GM21381 (cell line): ENCODE measurements around the gene KEL.

Source experiments
- ATAC-seq: cut with Tn5 transposase; IDR thresholded peaks from one replicate; pipeline ENCODE4 v1.9.1; 2021; ENCODE audit warnings: mild to moderate bottlenecking, moderate library complexity; ENCODE audit not compliant: unreplicated experiment

KEL gene

GRCh38 chr7:142930126-142930730, 31.9 kb downstream of the KEL start:
- no peak for ATAC-seq

DNA sequence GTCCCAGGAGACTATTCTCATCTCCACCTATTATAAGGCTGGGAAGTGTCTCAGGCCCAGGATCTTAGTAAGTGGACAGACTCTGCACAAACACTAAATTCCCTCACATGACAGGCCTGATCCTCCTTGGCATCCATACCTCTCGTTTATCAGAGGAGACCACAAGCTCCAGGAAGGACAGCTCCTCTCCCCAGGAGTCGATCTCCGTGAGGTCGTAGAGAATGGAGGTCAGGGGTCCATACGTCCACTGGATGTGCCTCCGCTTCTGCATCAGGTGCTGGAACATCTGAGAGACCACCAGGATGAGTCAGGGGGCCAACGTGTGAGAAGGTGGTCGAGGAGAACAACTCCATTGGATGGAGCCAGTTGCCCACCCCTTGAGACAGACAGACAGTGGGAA, 34.2 kb downstream of the KEL start:
- no peak for ATAC-seq

- no peak for ATAC-seq
These were observed 34.9 kb downstream of the KEL start for GRCh38 chr7:142927085-142927745.

DNA sequence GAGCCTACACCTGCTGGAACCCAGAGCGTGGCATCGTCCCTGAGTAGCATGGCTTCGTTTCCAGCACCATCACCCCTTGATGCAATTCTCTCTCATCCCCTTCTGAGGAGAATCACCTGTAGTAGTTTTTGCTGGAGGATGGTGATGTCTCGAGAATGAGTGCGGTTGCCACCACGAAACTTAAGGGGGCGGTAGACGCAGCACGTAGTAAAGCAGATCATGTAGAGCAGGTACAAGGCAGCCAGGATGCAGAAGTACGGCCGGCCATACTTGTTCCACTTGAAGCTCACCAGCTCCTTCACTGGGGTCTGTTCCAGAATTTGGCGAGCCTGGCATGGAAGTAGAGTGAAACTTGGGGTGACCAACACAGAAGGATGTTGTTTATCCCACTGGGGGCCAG, 36.8 kb downstream of the KEL start:
- no peak for ATAC-seq

GRCh38 chr7:142923391-142923790, 38.8 kb downstream of the KEL start:
- no peak for ATAC-seq

- ATAC-seq, result no peak
These were observed 42.5 kb downstream of the KEL start for GRCh38 chr7:142919656-142920055.

DNA sequence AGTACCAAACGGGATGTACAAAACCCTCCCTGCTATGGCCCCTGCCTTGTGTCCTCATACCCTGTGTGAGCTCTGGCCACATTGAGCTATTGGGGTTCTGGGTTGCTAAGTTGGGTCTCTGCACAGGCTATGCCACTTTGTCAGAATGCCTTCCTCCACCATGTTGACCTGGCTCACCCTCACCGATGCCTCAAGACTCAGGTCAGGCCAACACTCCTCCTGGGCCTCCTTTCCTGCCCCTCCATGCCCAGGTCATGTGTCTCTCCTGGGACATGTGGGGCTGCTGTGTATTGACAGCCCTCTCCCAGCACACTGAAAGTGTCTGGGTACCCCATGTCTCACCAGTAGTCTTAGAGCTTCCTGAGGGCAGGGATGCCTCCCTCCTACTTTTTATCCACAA, 43.3 kb downstream of the KEL start:
- ATAC-seq, result no peak

DNA sequence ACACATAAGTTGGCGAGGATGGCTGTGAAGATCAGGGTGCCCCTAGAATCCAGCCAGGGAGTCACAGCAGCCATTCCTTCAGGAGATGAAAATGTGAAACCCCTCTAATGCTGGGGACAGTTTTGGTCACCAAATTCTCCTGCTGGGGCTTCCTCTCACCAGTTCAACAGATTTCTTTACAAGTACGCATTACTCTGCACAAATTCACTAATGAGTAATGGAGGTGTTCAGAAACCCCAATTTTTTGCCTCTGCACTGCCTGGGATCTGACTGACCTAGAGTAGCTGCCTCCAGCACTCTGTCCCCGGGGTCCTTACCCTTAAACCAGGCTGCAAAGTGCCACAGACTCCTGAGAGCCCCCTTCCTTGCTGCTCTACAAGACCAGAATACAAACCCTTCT, 44.7 kb downstream of the KEL start:
- no peak for ATAC-seq

DNA sequence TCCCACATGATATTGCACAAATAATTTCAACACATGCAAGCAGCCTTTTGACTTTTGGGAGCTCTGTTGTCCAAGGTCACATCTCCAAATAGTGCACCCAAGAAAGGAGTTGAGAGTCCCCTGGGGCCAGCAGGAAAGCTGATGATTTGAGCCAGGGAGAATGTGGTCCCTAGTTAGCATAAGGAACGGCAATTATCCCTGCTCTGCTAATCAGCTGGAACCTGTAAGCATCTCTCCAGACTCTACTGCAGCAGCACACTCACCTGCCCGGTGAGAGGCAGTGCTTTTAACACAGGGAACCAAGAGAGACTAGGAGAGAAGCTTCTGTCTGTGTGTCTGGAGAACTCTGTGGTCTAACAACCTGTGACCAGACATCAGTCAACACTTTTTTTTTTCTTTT, 45.7 kb downstream of the KEL start:
- no peak for ATAC-seq

- no peak for ATAC-seq
These were observed 46.8 kb downstream of the KEL start for GRCh38 chr7:142915315-142915714.

DNA sequence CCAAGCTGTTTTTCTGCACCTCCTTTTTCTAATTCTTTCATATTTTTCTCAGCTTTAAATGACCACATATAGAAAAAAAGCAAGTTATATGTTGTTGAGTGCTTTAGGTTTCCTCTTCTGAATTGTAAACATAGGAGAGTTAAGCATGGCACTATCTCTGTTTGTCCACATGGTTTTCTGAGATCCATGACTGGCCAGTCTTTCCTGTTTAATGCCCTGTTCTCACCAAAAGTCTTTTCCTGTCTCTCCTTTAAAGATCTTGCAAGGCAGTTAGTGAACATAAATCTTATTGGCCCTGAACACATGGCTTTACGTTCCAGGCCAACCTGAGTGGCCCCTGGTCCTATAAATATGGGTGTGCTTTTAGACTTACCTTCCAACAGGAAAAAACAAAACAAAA, 48.0 kb downstream of the KEL start:
- no peak for ATAC-seq

- no peak for ATAC-seq
These were observed 48.6 kb downstream of the KEL start for GRCh38 chr7:142913566-142913965.

DNA sequence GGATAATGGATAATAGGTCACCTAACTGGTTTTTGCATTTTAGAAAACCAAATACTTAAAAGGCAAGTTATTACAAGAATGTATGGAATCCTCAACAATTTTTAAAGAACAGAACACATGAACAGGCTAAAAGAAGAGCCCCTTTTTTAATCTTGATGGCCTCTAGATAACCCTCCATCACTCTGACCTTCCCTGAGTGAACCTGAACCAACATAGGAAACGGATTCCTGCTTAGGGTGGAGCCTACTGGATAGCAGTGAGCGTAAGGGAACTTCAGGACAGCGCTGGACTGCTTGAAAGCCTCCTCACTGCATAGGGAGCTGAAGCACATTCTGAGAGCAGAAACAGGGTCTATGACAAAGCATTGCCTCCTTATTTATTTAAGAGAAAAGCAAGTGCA, 49.1 kb downstream of the KEL start:
- no peak for ATAC-seq

DNA sequence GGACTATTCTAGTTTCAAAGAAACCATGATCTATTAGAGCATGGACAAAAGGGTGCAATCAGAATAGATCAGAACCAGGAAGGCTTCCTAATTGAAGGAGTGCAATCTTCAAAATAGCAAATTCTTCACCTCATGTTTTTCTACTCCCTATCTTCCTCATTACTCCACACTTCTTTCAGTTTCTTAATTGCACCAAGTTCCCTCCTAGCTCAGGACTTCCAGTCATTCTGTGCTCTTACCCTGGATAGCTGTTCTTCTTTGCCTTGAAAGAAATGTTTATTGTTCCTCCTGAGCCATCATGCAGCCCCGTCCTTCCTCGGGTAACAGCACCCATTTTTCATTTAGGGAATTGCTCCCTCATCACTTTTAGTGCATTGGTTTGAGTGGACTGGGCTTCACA, 51.7 kb downstream of the KEL start:
- ATAC-seq, result no peak

- no peak for ATAC-seq
These were observed 52.1 kb downstream of the KEL start for GRCh38 chr7:142910031-142910433.

DNA sequence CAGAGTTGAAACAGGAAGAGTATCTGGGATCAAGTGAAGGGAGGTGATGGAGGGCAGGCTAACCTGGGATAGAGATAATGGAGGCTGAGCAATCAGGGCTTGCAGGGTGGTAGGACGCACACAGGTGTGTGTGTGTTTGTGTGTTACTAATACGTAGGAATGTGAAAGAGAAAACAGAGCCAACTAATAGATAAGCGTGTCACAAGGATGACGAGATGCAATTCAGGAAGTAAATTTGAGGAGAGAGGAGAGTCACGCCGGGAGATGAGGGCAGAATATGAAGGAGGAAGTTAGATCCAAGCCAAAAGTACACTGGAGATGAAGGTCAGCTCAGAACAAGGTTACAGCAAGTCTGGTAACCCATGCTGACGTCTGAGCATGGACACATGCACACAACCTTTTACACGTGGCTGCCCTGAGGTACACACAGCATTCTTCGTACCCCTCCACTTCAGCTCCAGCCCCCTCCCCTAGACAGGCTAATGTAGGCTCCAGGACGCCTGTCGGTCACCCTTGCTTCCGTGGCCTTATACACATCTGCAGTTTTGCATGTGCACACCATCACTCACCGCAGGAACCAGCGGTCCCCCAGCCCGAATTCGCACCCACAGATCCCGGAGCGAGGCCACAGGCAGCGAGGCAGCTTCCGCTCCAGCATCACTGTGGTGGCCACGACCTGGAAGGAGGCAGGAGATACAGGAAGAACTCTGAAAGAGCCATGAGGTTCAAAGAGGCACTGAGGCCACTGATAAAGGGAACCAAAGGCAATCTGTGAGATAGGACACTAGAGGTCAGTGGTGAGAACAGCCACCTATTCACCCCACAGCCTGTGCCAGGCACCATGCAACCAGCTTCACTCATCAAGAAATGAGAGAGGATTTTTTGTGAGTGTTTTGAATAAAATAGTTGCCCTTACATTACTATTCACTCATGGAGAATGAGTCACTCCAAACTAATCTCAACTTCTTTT, 53.0 kb downstream of the KEL start:
- ATAC-seq, result no peak

- no peak for ATAC-seq
These were observed 53.9 kb downstream of the KEL start for GRCh38 chr7:142908290-142908689.

- ATAC-seq, result no peak
These were observed 55.5 kb downstream of the KEL start for GRCh38 chr7:142906643-142907042.

DNA sequence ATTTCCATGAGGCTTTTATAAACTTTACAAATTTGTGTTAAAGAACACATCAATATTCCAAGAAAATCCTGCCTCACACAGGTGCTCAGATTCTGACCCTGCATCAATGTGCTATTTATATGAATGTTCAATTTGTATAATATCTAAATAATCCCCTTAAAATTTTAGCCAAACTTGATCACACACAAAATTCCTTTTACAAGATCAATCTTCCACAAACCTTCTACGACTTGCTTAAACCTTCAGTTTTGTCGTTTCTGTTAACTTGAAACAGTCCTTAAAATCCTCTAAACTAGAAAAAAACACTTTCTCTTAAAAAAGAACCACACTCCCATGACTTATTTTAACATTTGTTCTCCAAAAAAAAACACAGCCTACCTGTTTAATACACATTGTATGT, 56.4 kb downstream of the KEL start:
- ATAC-seq, result no peak

DNA sequence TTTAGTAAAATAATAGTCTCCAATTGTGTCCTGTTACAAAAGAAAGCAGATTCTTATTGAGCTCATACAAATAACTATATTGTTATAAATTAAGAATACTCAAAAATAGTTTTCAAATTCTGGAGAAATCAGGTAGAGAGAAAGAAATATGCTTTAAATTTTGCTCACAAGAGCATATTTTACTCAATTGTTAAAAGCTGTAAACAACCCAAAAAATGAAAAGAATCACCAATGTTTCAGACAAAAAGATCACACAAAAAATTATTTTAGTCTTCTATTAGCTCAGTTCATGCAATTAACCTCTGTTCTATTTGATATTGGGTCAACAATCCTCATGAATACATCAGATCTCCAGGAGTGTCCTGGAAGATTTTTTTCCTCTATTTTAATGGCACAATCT, 58.0 kb downstream of the KEL start:
- ATAC-seq, result no peak

DNA sequence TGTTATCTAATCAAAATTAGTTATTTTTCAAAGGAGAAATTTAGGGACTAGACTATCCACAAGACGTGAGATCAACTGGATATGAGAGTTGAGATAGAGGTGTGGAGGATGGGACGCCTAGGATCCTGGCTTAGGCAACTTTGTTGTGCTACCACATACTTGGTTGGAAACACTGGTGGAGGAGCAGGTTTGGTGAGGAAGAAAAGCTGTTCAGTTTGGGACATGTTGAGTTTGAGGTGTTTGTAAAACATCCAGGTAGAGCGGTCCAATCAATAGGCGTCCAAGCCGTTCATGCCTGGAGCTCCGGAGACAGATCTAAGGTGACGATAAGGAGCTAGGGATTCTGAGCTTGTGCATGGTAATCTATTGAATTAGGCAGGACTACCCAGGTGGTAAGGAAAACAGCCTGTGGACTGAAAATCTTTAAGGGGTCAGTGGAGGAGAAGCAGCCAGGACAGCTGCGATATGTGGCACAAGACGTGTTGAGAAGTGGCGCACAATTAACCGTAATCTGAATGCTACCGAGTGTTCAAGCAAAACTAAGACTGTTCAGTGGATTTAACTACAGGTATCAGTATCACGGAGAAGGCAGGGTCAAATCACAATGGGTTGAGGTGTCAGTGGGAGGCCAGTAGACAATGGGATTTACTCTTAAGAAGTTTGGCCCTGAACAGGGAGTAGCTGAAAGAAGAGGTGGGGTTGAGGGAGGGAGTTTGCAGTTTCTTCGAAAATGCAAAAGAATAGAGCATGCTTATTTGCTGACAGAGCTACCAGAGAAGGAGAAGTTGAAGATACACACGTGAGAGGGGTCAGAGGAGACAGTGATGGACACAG, 60.5 kb downstream of the KEL start:
- ATAC-seq, result no peak
